ENCODE results near the gene PDCD6IP. TPM values are rescaled to one million over a fixed set of nuclear protein-coding genes. Genes with fewer than 3 reads are reported as not detected.

The PDCD6IP gene
- total RNA-seq, 3 donors from 2014 or later, result 305 to 521 (median 428) TPM

DNA sequence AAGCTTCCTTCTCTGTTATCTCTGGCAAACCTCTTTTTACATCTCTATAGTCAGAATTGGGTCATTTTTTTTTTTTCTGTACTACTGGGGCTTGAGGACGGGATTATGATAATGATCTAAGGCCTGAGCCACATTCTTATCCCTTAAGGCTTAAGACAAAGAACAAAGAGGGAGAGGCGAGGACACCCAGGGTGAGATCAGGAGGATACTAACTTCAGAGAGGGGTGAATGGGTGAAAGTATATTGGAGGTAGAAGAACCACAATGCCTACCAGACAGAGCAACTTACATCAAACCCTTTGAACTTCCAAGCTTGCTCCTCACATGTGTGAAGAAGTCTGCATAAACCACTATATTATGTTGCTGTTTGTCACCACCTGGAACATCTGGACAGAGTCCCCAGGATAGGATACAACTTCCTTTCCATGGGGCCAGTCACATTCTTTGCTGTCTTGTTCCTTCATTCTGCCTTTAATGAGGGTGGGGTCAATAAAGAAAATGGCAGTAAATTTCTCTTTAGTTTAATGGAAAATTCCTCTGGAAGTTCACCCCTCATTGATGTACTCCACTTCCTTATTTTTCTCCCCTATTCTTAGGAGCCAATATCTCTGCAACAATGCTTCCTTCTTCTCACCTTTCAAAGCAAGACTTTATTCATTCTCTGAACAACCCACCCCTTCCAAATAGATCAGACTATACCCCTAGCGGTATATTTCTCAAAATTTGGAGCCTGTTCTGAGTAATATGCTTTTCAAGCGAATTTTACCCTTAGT lies 9.1 kb upstream of the PDCD6IP start:
- Histone ChIP-seq H3K9me3 (no peaks in the 10 kb centered on the region), H3K4me3 (no peak overlapping the region), H3K4me1 (ENCODE audit: low read depth) (peaks cover 3% of the 10 kb centered on the region), H3K36me3 (ENCODE audit: low read depth) (no peaks in the 10 kb centered on the region)
- intact Hi-C loops (cut with DNase I, micrococcal nuclease), result loop anchor here (5.0 to 10.0 kb wide), 2 partner anchors 152 to 155 kb away; no protein-coding TSS in a partner anchor
- no peak for TF ChIP-seq CTCF (IDR thresholded peaks at IDR 0.05)
- no peak for DNase-seq
- ATAC-seq, result no peak

GRCh38 chr3:33790091-33790490 lies 8.3 kb upstream of the PDCD6IP start:
- ATAC-seq (no peak), DNase-seq (no peak)
- no peak for TF ChIP-seq CTCF (IDR thresholded peaks at IDR 0.05)
- H3K36me3 ChIP-seq (ENCODE audit: low read depth), result no peaks in the 10 kb centered on the region
- peaks cover 3% of the 10 kb centered on the region for H3K4me1 ChIP-seq (ENCODE audit: low read depth)
- intact Hi-C loops (cut with DNase I, micrococcal nuclease), result no loop called here
- H3K9me3 ChIP-seq, result no peaks in the 10 kb centered on the region
- H3K4me3 ChIP-seq, result no peak overlapping the region

DNA sequence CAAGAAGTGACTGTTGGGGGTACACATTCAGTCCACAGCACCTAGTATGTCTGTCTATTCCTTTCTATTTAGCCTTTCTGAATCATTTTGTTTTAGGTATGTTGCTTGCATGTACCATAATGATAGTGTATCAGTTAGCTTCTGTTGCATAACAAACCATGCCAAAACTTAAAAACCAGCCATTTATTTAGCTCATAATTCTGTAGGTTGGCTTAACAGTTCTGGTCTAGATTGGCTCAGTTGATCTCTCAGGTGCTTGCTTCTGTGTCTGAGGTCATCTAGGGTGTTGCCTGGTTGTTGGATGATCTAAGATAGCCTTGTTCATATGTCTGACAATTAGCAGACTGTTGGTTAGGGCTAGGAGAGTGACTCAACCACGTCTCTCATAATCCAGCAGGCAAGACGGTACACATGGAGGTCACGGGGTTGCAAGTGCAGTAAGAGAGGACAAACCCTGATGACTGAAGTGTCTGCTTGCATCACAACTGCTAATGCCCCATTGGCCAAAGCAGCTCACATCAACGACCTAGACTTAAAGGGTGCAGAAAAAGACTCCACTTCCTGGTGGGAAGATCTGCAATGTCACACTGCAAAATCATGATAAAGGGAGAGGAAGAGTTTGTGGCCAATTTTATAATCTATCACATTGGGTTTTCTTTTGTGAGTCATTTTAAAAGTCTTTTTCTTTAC lies 6.8 kb upstream of the PDCD6IP start:
- ATAC-seq, result peak; percentile 95
- H3K36me3 ChIP-seq (ENCODE audit: low read depth), result no peaks in the 10 kb centered on the region
- no peaks in the 10 kb centered on the region for H3K9me3 ChIP-seq
- intact Hi-C loops (cut with DNase I, micrococcal nuclease), result no loop called here
- TF ChIP-seq CTCF (IDR thresholded peaks at IDR 0.05), result no peak
- peak in 1 of 3 donors; percentile 40 for DNase-seq
- no peak overlapping the region for H3K4me3 ChIP-seq
- peaks cover 3% of the 10 kb centered on the region for H3K4me1 ChIP-seq (ENCODE audit: low read depth)

GRCh38 chr3:33792167-33792892 lies 6.1 kb upstream of the PDCD6IP start:
- intact Hi-C loops (cut with DNase I, micrococcal nuclease), result no loop called here
- TF ChIP-seq CTCF (IDR thresholded peaks at IDR 0.05), result no peak
- Histone ChIP-seq H3K4me3 (no peak overlapping the region), H3K36me3 (ENCODE audit: low read depth) (no peaks in the 10 kb centered on the region), H3K9me3 (no peaks in the 10 kb centered on the region), H3K4me1 (ENCODE audit: low read depth) (no peaks in the 10 kb centered on the region)
- DNase-seq (no peak), ATAC-seq (no peak)

DNA sequence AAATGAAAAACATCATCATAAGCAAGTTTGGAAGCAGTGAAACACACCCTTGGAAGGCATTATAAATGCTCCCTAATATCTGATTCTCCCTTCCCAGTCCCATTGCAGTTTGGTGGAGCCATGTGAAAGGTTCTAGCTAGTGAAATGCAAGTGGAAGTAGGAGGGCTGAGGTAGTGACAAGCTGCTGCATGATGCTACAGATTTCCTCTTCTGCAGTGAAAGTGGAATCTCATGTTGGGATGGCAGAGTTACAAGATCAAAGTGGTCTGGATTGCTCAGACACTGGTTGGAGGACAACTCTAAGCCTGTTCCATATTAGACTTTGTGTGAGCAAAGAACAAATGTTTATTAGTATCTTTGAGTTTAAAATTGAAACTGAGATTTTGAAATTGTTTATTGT lies 3.3 kb upstream of the PDCD6IP start:
- no peak for ATAC-seq
- intact Hi-C loops (cut with DNase I, micrococcal nuclease), result no loop called here

More for the DNA sequence above, 3.3 kb upstream of the PDCD6IP start:
- Histone ChIP-seq H3K4me3 (no peak overlapping the region), H3K9me3 (no peaks in the 10 kb centered on the region), H3K36me3 (ENCODE audit: low read depth) (no peaks in the 10 kb centered on the region), H3K4me1 (ENCODE audit: low read depth) (peaks cover 6% of the 10 kb centered on the region)
- TF ChIP-seq CTCF (IDR thresholded peaks at IDR 0.05), result no peak
- no peak for DNase-seq

Data from mucosa of descending colon (tissue), 3 donors.